ENCODE results near the gene B4GALT3.
"Not testable (repeated sequence)": the region's sequence is repeated elsewhere in the genome, so short reads cannot be mapped to it uniquely, and the experiment has no call there.

B4GALT3 gene

DNA sequence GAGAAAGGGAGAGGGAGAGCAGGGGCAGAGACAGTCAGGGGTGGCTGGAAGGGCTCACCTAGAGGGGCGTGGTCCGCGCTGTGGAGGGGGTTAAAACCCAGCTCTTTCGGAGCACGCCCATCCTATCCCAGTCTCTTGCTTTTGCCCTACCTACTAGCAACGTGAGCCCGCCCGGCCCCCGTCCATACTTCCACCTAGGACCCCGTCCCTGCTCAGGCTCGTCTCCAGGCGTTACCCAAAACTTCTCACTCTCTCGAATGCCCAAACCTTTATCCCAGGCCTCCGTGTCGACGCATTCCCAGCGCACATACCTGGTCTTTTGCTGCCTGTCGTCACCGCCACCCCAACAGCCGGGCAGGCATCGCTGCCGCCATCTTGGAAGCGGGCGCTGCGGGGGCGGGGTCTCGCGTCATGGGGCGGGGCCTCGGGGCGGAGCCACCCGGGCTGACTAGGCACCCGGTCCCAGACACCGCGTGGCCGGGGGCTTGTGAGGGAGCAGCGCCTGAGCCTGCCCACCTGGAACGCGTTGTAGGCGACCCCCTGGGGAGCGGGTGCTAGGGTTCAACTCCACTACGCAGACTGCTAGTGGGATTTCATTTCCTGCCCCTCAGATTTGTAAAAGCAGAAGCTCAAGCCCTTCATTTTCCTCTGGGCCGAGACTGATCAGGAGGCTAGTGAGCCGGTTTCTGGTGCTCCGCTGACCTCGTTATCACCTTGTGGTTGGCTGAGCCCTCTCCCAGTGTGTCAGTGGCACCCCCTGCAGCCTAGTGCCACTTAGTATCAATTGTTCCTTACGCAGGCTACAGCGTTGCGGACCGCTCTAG lies at the start of gene B4GALT3:
Gene B4GALT3, minus strand, starts transcription at position 396 of the 824 bp plus-strand sequence. CDS start 1,447 bp downstream, outside the sequence.
- ATAC-seq (peak; percentile 88), DNase-seq (peak; percentile 98)

DNA sequence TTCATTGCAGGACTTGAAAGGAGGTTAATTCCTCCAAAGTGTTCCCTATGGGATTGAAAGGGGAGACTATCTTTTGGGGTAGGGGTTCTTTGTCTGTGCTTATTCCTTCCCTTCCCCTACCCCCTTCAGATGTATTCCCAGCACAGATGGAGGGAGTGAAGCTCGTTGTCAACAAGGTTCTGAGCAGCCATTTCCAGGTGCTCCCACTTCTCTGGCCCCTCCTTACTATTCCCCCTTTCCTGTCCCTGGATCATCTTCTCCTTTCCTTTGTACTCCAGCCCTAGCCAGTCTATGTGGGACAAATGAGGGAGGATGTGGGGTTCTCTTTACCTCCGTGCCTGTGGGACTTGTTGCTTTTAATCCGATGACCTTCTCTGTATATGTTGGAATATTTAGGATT lies 49.5 kb upstream of the B4GALT3 start:
- DNase-seq (no peak), ATAC-seq (no peak)

DNA sequence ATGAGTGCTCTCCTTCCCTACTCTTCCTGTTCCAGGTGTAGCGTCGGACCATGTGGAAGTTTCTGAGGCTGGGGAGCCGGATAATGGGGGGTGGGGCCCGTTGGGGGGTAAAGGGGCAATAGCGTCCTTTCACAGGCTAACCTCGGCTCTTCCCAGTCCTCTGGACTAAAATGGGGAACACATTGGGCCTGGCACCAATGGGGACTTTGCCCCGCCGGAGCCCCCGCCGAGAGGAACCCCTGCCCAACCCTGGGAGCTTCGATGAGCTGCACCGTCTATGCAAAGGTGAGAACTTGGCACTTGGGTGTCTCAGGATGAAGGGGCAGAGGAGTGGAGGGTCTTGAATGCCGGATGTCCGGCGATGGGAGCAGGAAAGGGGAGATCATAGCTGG lies 49.0 kb upstream of the B4GALT3 start:
- ATAC-seq (no peak), DNase-seq (no peak)

DNA sequence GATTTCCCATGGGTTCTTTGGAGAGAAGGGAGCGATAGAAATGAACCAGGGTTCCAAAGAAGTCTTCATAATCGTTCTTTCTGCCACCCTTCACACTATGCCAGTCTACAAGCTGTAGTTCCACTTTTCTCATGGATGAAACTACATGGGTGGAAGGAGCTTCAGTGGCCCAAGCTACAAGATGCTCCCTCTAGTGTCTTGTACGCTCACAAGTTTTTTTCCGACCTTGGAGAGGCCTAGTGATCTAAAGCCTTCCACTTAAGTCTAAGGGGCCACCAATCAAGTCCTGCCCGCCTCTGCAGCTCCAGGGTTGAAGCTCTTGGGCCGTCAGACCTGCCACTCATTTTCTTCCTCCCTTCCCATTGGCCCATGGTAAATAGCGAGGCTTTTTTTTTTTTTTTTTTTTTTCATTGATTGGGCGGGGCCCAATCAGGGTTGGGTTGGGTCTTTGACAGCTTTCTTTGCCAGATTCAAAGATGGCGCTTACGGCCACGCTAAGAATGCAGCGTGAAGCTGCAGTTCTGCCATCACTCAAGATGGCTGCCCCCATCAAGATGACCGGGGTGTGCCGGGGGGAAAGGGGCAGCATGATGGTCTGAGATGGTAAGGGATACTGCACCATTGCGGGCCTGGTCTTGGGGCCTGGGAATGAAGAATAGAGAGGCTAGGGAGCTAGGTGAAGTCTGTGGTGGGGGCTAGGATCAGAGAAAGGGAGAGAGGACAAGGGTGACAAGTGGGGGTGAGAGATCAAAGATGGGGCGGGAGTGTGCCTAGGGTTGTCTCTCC lies 48.4 kb upstream of the B4GALT3 start, which contains the start of gene TOMM40L:
Gene TOMM40L, plus strand, starts transcription at position 527 of the 786 bp plus-strand sequence. CDS start 430 bp downstream, outside the sequence.
- peak; percentile 93 for ATAC-seq
- DNase-seq, result peak; percentile 85

DNA sequence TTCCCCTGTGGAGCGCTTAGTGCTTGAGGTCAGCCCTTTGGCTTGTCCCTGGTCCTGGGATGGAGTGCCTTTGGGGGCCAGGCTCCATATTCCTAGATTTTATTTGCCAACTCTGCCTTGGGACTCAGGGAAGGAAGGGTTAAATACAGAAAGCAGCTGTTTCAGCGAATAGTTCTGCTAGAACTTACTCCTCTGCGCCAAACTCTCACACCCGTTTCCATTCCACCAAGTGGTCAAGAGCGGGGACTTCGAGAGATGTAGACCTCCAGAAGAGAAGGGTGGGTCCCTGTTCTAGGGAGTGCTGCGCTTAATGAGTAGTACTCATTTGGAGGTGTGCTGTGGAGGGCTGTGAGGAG lies 47.8 kb upstream of the B4GALT3 start:
- DNase-seq, result no peak
- peak; percentile 0 for ATAC-seq

DNA sequence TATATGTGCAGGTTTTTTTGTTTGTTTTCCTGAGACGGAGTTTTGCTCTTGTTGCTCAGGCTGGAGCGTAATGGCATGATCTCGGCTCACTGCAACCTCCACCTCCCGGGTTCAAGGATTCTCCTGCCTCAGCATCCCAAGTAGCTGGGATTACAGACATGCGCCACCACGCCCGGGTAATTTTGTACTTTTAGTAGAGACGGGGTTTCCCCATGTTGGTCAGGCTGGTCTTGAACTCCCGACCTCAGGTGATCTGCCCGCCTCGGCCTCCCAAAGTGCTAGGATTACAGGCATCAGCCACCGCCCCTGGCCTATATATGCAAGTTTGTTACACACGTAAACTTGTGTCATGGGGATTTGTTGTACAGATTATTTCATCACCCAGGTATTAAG lies 47.4 kb upstream of the B4GALT3 start:
- DNase-seq, ATAC-seq: not testable (repeated sequence)

DNA sequence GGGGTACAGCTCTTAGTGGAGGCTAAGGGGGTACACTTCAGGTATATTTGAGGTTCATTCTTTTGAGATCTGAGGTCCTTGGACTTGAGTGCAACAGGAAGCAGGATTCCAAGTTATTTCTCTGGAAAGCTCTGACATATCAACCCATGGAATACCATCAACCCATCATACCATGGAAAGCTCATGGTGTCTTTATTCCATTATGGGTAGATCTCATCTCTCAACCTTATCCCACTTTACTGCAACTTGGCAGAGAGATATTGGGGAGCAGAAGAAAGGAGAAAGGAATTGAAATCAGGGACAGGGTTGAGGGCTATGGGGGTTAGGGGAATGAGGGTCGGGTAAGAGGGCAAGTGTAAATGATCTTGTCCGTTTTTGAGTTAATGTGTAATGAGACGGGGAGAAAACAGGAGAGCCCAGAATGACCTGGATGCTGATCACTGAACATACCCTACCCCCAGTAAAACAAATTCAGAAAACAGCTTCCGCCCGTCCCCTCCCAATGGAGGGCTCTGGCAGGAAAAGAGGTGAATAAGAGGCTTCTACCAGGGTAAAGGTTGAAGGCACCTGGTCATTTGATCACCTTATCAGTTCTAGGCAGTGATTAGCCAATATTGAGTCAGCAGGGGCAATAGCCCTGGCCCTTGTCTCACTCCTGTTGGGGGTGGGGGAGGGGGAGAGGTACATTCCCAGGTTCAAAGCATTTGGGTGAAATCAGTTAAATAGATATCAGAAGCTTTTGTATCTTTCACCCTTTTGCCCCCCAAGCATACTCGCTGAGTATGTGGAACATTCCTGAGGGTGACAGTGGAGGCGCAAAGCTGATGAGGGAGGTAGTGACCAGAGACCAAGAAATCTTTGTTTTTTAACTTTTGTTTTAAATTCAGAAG lies 46.7 kb upstream of the B4GALT3 start:
- no peak for ATAC-seq

DNA sequence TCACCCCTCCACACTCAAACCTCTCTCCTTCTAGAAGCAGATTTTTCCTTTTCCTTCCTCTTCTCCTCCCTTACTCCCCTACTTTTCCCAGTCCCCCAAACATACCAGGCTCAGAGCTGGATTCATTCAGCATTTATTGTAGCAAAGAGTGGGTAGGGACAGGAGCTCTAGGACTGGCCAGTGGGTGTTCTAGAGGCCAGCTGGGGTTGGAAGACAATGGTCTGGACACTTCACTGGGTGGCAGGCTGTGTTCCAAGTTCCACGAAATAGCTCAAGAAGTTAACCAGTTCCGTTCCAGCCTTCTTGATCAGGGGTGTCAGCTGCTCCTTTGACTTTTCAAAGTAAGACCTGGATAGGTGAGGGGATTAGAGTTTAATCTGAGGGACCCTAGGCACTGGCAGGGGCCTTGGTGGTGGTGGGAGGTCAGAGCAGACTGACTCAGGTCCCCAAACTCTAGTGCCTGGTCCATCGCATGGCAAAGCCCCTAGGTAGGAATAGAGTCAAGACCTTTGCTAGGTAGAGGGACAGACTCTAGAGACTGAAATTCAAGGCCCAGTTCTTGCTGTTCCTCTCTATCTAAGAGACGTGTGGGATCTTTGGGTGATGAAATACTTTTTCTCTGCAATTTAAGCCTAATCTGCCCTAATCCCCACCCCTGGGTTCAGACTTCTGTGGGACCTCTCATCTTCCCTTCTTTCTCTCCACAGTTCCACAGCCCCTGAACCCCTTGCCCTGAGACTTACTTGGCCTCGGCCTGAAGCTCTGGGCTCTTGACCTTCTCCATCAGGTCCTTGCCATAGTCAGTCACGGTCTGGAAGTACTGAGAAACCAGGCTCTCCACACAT lies 45.1 kb upstream of the B4GALT3 start:
- ATAC-seq, result no peak
- no peak for DNase-seq

More for the DNA sequence above, 46.7 kb upstream of the B4GALT3 start:
- DNase-seq, result no peak

DNA sequence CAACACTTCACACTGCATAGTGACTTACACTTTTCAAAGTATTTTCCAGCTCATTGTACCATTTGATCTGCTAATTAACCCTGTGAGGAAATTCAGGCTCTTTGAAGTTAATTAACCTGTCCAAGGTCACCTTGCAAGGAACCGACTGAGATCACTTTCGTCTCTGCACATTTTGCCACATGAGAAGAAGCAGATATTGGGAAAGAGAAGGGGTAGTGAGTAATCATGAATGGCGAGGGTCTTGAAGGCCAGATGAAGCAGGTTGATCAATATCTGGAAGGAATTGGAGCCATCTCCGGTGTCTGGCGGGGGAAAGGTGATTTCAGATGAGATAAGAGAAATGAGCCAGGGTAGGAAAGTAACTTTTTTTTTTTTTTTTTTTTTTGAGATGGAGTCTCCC lies 42.7 kb upstream of the B4GALT3 start:
- ATAC-seq, result no peak
- DNase-seq, result no peak

DNA sequence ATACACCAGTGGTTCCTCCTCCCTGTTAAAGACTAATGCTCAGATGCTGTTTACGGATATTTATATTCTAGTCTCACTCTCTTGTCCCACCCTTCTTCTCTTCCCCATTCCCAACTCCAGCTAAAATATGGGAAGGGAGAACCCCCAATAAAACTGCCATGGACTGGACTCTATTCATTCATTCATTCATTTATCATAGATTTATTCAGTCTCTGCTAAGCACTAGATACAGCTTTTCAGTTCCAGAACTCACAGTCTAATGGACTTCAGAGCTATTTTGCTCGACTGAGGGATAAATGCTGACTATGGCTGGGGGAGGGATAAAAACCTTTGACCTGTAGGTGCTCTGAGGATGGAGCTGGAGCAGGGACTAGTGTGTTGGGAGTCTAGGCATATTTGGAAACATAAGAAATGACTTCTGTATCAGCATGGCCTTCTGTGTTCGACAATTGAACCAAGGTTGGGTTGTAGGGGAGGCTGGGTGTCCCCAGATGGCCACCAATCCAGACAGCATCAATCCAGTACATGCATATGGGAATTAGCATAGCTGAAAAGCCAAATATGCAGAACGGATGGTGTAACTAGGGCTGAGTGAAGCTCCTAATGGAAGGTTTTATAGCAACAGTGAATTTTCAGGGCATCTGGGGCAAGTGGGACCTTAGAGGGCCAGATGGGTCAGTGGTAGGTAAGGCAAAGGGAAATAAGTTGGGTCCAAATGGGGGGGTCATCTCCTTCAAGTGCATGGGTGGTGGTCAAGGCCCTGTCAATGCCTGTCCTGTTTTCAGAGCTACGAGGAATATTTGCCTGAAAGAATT lies 42.0 kb upstream of the B4GALT3 start:
- ATAC-seq, result no peak
- no peak for DNase-seq

DNA sequence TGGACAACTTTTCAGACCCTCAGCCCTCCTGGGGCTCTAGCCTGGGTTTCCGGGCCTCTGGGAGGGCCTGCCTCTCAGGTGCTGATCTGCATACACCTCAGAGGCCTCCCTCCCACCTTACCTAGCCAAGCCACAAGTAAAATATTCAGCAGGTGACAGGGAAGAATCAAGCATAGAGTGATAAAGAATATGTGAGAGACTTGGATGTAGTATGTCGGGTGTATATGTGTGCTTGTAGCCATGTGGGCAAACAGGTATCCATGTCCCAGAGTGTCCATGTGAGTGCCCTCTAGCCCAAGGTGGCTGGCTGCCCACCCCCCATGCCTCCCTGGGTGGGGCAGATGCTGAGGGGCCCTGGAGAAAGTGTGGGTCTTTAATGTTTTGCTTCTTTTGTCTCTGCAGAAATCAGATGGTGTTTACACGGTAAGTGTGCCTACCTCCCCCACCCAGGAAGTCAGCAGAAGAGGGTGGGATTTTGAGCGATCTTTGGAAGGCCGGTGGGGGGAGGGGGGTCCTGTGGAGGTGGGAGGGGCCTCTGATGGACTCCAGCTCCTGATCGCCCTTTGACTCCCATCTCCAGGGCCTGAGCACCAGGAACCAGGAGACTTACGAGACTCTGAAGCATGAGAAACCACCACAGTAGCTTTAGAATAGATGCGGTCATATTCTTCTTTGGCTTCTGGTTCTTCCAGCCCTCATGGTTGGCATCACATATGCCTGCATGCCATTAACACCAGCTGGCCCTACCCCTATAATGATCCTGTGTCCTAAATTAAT lies 41.2 kb upstream of the B4GALT3 start:
- no peak for DNase-seq
- no peak for ATAC-seq

DNA sequence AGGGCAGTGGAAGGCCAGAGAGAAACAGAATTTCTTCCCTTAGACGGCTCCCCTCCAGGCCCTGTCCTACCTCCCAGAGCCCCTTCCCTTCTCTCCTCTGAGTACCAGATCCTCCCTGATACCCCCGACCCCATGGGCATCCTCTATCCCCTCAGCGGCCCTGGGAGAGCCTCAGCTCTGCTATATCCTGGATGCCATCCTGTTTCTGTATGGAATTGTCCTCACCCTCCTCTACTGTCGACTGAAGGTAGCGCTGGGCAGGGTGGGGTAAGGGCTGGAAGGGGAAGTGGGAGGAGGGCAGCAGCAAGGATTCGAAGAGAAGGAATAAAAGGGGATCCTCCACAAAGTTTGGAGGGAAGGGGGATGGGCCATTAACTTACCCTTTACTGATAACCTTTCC lies 40.5 kb upstream of the B4GALT3 start:
- no peak for ATAC-seq
- no peak for DNase-seq

DNA sequence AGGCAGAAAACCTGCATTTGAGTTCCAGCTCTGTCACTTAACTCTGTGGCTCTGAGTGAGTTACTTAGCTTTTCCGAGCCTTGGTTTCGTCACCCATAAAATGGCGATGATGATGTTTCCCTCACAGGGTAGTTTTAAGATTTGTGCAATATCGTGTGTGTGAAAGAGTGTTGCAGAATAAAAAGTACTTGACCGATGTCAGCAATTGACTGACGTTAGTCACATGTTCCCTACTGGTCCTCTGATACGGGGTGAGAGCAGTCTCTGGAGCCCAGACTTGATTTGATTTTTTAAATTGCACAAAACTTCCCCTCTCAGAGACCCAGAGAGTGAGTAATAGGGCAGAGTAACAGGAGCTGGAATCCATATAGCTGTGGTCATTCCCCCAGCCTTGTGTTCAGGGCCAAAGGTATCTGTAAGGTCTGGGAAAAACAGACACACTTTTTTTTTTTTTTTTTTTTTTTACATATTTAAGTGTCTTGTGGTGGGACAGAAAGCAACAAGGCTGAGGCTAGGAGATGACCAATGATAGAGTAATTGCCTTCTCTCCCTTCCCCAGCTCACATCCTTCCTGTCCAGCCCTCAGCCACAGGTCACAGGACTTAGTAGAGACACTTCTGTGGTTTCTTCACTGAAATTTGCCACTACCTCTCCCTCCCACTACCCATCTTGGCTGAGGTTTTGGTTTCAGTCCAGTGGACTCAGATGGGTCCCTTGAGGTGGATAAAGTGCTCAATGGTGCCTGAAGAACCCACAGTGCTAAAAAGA lies 39.8 kb upstream of the B4GALT3 start:
- DNase-seq (no peak), ATAC-seq (peak; percentile 77)

DNA sequence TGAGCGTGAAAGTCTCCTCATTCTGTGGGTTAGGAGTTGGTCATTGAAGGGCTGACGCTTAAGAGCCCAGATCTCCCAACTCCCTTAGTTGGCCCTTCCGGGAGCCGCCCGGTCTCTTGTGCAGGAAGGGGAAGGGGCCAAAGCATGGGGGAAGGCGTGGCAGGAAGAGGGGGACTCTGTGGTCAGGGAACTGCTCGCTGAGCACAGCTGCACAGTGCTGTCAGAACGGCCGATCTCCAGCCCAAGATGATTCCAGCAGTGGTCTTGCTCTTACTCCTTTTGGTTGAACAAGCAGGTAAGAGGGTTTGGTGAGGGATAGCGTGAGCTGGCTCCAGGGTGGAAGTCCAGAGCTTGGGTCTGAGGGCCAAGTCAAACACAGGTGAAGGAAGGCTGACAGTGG lies 37.8 kb upstream of the B4GALT3 start, which contains the start of gene FCER1G:
Gene FCER1G, plus strand, starts transcription at position 220 of the 400 bp plus-strand sequence. Its CDS starts 27 bp downstream, at position 247.
- ATAC-seq, result no peak
- DNase-seq, result no peak

DNA sequence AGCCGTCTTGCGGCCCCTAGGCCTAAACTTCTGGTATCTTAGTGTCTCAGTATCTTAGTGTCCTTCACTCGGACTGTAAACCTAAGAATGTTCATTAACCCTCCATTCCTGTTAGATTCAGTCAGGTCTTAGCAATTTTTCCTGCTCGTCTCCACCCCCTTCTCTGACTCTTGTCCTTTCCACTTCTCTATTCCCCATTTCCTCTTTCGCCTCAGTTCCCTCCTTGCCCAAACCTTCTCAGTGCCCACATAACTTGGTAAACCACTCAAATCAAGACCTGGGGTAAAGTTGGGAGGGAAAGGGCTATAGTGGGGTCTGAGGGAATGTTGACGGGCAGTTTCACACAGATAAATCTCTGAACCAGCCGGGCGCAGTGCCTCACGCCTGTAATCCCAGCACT lies 37.1 kb upstream of the B4GALT3 start:
- DNase-seq (no peak), ATAC-seq (no peak)

DNA sequence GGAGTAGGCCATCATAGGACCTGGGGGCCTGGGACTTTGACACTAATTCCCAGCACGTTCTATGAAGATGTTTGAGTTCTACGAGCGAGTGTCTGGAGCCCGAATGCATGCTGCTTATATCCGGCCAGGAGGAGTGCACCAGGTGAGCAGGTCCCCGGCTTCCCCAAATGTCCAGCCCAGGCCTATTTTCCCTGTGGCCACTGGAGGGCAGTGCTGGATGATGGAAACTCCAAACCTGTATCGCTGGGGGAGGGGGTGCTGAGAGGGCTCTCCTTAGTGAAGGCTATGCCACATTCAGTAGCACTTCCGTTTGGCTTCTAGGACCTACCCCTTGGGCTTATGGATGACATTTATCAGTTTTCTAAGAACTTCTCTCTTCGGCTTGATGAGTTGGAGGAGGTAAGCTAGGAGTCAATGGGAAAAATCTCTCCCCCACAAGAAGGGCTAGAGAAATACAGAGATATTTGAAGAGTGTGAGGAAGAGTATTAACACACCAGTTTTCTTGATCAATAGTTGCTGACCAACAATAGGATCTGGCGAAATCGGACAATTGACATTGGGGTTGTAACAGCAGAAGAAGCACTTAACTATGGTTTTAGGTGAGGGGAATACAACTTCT lies 32.6 kb upstream of the B4GALT3 start:
- ATAC-seq, result peak; percentile 90

DNA sequence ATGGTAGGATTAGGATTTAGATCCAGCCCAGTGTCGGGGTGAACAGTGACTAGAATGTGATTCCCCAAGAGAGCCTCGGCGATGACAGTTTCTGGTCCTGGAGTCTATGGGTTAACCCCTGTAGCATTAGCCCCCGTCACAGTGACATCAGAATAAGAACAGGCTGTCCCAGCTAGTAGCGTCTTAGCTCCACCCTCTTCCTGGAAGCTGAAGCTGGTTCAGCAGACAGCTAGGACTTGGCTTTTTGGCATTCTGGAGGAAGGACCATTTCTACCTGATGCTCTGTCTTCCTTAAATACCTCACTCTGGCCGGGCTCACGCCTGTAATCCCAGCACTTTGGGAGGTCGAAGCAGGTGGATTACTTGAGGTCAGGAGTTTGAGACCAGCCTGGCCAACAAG lies 29.9 kb upstream of the B4GALT3 start:
- DNase-seq, result no peak
- no peak for ATAC-seq

More for the DNA sequence above, 32.6 kb upstream of the B4GALT3 start:
- DNase-seq, result peak; percentile 81
